Lung (tissue), 12 donors: ENCODE measurements around the gene GAREM2. TPM values are rescaled to one million over a fixed set of nuclear protein-coding genes. Genes with fewer than 3 reads are reported as not detected.
A peak's percentile ranks its signal among the peaks of the same experiment; 100 is the strongest.

Source experiments
- ATAC-seq: fragments of 200-7000 bp; cut with Tn5 transposase; one replicate; pipeline ENCODE4 v1.9.1; 2020; ENCODE audit warnings: moderate number of reproducible peaks; ENCODE audit not compliant: insufficient read depth, low FRiP score
- DNase-seq, 3 donors: peaks; one replicate each; pipeline ENCODE4 v3.0.0-alpha.2; 2013 to 2017
- H3K27ac ChIP-seq, 2 donors: one replicate each; pipeline ENCODE4 v1.5.1; 2013; ENCODE audit warnings: mild to moderate bottlenecking in 2 of 2, moderate library complexity in 2 of 2, control low read depth in 1 of 2, inconsistent platforms in 1 of 2, low read depth in 1 of 2, low read length in 1 of 2
- H3K27me3 ChIP-seq, 3 donors: one replicate each; pipeline ENCODE4 v1.5.1; 2013; ENCODE audit warnings: low read length in 2 of 3; ENCODE audit not compliant: control insufficient read depth in 3 of 3, insufficient read depth in 3 of 3
- H3K36me3 ChIP-seq, 4 donors: one replicate each; pipeline ENCODE4 v1.5.1; 2013; ENCODE audit warnings: low read length in 4 of 4, mild to moderate bottlenecking in 1 of 4, moderate library complexity in 1 of 4; ENCODE audit not compliant: control insufficient read depth in 4 of 4, insufficient read depth in 4 of 4
- H3K4me1 ChIP-seq, 5 donors: one replicate each; pipeline ENCODE4 v1.5.1; 2013; ENCODE audit warnings: low read length in 5 of 5, mild to moderate bottlenecking in 2 of 5, moderate library complexity in 1 of 5; ENCODE audit not compliant: control insufficient read depth in 5 of 5, insufficient read depth in 5 of 5
- H3K4me3 ChIP-seq: one replicate; pipeline ENCODE4 v1.5.1; 2013; ENCODE audit warnings: mild to moderate bottlenecking, control low read depth, moderate library complexity
- H3K9ac ChIP-seq, 2 donors: one replicate each; pipeline ENCODE4 v1.5.1; 2013; ENCODE audit warnings: low read length in 2 of 2, control low read depth in 1 of 2; ENCODE audit not compliant: insufficient read depth in 1 of 2
- H3K9me3 ChIP-seq, 4 donors: one replicate each; pipeline ENCODE4 v1.5.1; 2013; ENCODE audit warnings: low read length in 3 of 4, mild to moderate bottlenecking in 1 of 4, moderate library complexity in 1 of 4; ENCODE audit not compliant: control insufficient read depth in 4 of 4, insufficient read depth in 3 of 4
- WGBS, 2 donors: extraction: QIAGEN DNeasy Blood & Tissue Kit; methylation state at CpG; one replicate each; pipeline ENCODE4 v1.1.7; 2013; 5-methylcytosine and 5-hydroxymethylcytosine counted together
- polyA plus RNA-seq, 2 donors: library from polyadenylated mRNA; stranded (reverse); fragments of 200-250 nt; gene quantifications; one replicate each; pipeline ENCODE4 v1.2.1, GENCODE V29; 2013
- total RNA-seq, 2 donors: library from RNA; depleted of rRNA in 1 of 2; stranded (reverse); fragments of >200 nt in 1 of 2; gene quantifications; one replicate each; pipeline ENCODE4 v1.2.1, GENCODE V29; 2014 to 2021
- TF ChIP-seq, protein P1 (sequence below): IDR thresholded peaks from 2 replicates; pipeline ENCODE4 v1.5.1; 2012; ENCODE audit warnings: mild to moderate bottlenecking; ENCODE audit errors: control extremely low read depth, extremely low read depth
- donor health status: control.
- donor health status: control.
- donor health status: Bipolar disorder and iron deficiency.
- donor health status: healthy.
- donor health status: DM: yes; HTN: yes; CAD: no.

Gene GAREM2
- total and polyA plus RNA-seq, 4 donors = 0.37 to 2.8 (median 1.3) TPM

DNA sequence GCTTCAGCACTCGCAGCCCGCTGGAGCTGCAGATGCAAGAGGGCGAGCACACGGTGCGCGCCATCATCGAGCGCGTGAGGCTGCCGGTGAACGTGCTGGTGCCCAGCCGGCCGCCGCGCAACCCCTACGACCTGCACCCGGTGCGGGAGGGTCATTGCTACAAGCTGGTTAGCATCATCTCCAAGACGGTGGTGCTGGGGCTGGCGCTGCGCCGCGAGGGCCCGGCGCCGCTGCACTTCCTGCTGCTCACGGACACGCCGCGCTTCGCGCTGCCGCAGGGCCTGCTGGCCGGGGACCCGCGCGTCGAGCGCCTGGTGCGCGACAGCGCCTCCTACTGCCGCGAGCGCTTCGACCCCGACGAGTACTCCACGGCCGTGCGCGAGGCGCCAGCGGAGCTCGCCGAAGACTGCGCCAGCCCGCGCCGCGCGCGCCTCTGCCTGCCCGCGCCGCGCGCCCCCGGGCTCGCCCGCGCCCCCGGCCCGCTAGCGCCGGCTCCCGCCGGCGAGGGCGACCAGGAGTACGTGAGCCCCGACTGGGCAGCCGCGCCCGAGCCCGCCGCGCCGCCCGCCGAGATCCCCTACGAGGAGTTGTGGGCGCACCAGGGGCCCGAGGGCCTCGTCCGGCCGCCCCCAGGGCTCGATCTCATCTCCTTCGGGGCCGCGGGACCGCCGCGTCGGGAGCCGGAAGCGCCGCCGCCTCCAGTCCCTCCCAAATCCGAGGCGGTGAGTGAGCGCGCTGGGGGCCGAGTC, 11.8 kb downstream of the GAREM2 start:
- WGBS, 2 donors = 2 to 4% methylated on average over 42 to 114 of the region's 114 CpGs
- TF ChIP-seq, protein P1, sequence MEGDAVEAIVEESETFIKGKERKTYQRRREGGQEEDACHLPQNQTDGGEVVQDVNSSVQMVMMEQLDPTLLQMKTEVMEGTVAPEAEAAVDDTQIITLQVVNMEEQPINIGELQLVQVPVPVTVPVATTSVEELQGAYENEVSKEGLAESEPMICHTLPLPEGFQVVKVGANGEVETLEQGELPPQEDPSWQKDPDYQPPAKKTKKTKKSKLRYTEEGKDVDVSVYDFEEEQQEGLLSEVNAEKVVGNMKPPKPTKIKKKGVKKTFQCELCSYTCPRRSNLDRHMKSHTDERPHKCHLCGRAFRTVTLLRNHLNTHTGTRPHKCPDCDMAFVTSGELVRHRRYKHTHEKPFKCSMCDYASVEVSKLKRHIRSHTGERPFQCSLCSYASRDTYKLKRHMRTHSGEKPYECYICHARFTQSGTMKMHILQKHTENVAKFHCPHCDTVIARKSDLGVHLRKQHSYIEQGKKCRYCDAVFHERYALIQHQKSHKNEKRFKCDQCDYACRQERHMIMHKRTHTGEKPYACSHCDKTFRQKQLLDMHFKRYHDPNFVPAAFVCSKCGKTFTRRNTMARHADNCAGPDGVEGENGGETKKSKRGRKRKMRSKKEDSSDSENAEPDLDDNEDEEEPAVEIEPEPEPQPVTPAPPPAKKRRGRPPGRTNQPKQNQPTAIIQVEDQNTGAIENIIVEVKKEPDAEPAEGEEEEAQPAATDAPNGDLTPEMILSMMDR = peak; percentile 51
- Histone ChIP-seq H3K36me3 (peaks cover 0 to 11% (median 3%) of the 10 kb centered on the region in 4 donors), H3K9ac (no peak overlapping the region), H3K27ac (no peak overlapping the region), H3K4me1 (peaks cover 0 to 4% (median 0%) of the 10 kb centered on the region in 5 donors), H3K4me3 (peak overlapping the region; percentile 28), H3K27me3 (peaks cover 0 to 3% (median 0%) of the 10 kb centered on the region in 3 donors), H3K9me3 (no peaks in the 10 kb centered on the region)
- DNase-seq (peak; percentile 80 to 95 (median 90)), ATAC-seq (peak; percentile 93)

DNA sequence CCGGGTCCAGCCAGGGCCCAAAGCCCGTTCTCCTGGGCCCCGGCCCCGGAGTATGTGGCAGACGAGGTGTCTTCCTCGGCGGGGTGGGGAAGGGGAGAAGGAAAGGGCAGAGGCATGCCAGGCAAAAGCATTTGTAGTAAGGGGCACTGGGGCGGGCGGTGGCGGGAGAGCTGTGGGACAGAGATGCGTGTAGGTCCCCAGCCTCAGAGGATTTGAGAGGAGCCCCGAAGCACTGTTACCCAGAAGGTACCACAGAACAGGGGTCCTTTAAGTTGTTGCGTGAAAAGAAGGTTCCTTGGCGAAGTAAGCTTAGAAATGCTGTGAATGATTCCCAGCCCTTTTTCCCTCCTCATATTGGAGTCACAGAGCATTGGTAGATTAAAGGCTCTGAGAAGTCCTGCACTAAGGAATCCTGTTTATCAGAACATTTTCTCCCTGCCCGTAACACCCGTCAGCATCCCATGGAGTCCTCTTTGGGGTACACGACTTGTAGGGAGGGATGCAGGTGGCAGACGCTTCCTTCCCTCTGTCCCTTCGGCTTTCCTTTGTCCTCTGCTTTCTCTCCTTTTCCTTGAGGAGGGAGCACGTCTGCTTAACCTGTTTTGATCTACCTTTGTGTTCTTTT, 12.5 kb downstream of the GAREM2 start:
- TF ChIP-seq, protein P1 = no peak
- Histone ChIP-seq H3K4me3 (no peak overlapping the region), H3K36me3 (peaks cover 4 to 12% (median 5%) of the 10 kb centered on the region in 4 donors), H3K9me3 (no peaks in the 10 kb centered on the region), H3K27ac (no peak overlapping the region), H3K4me1 (peaks cover 0 to 4% (median 0%) of the 10 kb centered on the region in 5 donors), H3K9ac (peak overlapping the region in 1 of 2 donors; percentile 61), H3K27me3 (peaks cover 0 to 3% (median 0%) of the 10 kb centered on the region in 3 donors)
- DNase-seq (peak in 2 of 3 donors; percentile 18 to 35), ATAC-seq (no peak)
- 51 to 52% methylated on average over 20 of the region's 20 CpGs for WGBS, 2 donors

DNA sequence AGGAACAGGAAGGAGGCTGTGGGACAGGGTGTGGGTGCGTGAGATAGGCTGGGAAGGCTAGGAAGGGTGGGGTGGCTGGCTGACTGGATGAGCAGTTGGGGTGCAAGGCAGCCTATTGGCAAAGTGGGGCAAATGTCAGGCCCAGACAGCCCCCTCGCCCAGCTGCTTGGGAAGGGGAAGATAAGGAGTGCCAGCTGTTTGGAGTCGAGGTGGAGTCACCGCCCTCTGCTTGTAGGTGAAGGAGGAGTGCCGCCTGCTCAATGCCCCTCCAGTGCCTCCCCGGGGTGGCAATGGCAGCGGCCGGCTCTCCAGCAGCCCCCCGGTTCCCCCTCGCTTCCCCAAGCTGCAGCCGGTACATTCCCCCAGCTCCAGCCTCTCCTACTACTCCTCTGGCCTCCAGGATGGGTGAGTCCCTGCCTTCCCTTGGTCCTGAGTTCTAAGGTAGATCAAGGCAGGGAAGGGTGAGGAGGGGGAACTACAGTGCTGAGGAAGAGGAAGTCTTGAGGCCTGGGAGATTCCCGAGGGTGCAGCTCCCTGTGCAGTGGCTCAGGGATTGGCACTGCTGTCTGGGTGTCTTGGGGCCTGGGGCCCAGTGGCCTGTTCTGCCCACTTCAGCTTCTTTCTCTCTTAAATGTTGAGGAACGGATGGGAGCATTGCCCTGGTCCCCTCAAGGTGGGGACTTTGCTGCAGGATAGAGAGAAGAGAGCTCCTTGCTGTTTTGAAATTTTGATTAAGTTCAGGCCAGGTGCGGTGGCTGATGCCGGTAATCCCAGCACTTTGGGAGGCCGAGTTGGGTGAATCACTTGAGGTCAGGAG, 13.3 kb downstream of the GAREM2 start:
- DNase-seq = no peak
- Histone ChIP-seq H3K27me3 (peaks cover 0 to 3% (median 0%) of the 10 kb centered on the region in 3 donors), H3K9me3 (no peaks in the 10 kb centered on the region), H3K4me3 (no peak overlapping the region), H3K27ac (no peak overlapping the region), H3K36me3 (peaks cover 6 to 14% (median 10%) of the 10 kb centered on the region in 4 donors), H3K4me1 (peaks cover 0 to 4% (median 0%) of the 10 kb centered on the region in 5 donors), H3K9ac (no peak overlapping the region)
- 90 to 93% methylated on average over 16 of the region's 16 CpGs for WGBS, 2 donors
- TF ChIP-seq, protein P1 = no peak
- ATAC-seq = no peak
